Immature natural killer cell (primary cell): ENCODE results near the gene BEGAIN. TPM values are rescaled to one million over a fixed set of nuclear protein-coding genes. Genes with fewer than 3 reads are reported as not detected.

Experiments
- DNase-seq, 3 donors: peaks; one replicate each; pipeline ENCODE4 v3.0.0; 2022; ENCODE audit warnings: mixed read lengths in 1 of 3
- H3K27ac Mint-ChIP-seq, 6 donors: one replicate each; pipeline ENCODE4 v1.8.0; 2020; ENCODE audit warnings: mixed read lengths in 6 of 6, mild to moderate bottlenecking in 5 of 6, inconsistent platforms in 4 of 6, moderate library complexity in 3 of 6
- H3K27me3 Mint-ChIP-seq, 3 donors: one replicate each; pipeline ENCODE4 v1.8.0; 2020 to 2021; ENCODE audit warnings: low read depth in 3 of 3, mild to moderate bottlenecking in 3 of 3, mixed read lengths in 3 of 3, moderate library complexity in 3 of 3, inconsistent platforms in 1 of 3
- H3K36me3 Mint-ChIP-seq, 3 donors: one replicate each; pipeline ENCODE4 v1.8.0; 2020; ENCODE audit warnings: mixed read lengths in 3 of 3, inconsistent platforms in 2 of 3, mild to moderate bottlenecking in 2 of 3
- H3K4me1 Mint-ChIP-seq, 2 donors: one replicate each; pipeline ENCODE4 v1.8.0; 2020; ENCODE audit warnings: inconsistent platforms in 2 of 2, mild to moderate bottlenecking in 2 of 2, mixed read lengths in 2 of 2, moderate library complexity in 1 of 2
- H3K4me3 Mint-ChIP-seq, 5 donors: one replicate each; pipeline ENCODE4 v1.8.0; 2020; ENCODE audit warnings: mild to moderate bottlenecking in 5 of 5, mixed read lengths in 5 of 5, inconsistent platforms in 3 of 5, moderate library complexity in 3 of 5
- H3K9me3 Mint-ChIP-seq, 6 donors: one replicate each; pipeline ENCODE4 v1.8.0; 2020; ENCODE audit warnings: mild to moderate bottlenecking in 6 of 6, mixed read lengths in 6 of 6, inconsistent platforms in 4 of 6, moderate library complexity in 3 of 6
- polyA plus RNA-seq, 3 donors: library from polyadenylated mRNA; unstranded; fragments of 300-500 nt; fragmentation: Illumina TruSeq; gene quantifications; one replicate each; pipeline ENCODE4 v1.2.3, GENCODE V29; 2021

Gene BEGAIN
- polyA plus RNA-seq, 3 donors from 2014 or later = not detected

GRCh38 chr14:100503251-100503650 lies 84.0 kb downstream of the BEGAIN start:
- Mint-ChIP-seq H3K9me3 (peaks cover 2 to 9% (median 3%) of the 10 kb centered on the region in 6 donors), H3K4me1 (no peaks in the 10 kb centered on the region), H3K27me3 (no peaks in the 10 kb centered on the region), H3K4me3 (no peak overlapping the region), H3K36me3 (peaks cover 5 to 9% (median 7%) of the 10 kb centered on the region in 3 donors), H3K27ac (no peak overlapping the region)
- no peak for DNase-seq

GRCh38 chr14:100502622-100503220 lies 84.5 kb downstream of the BEGAIN start:
- H3K4me1 Mint-ChIP-seq = no peaks in the 10 kb centered on the region
- no peaks in the 10 kb centered on the region for H3K27me3 Mint-ChIP-seq
- DNase-seq = no peak
- H3K4me3 Mint-ChIP-seq = no peak overlapping the region
- peaks cover 2 to 9% (median 3%) of the 10 kb centered on the region in 6 donors for H3K9me3 Mint-ChIP-seq
- H3K36me3 Mint-ChIP-seq = peaks cover 5 to 9% (median 7%) of the 10 kb centered on the region in 3 donors
- no peak overlapping the region for H3K27ac Mint-ChIP-seq

GRCh38 chr14:100500128-100500527 lies 87.1 kb downstream of the BEGAIN start:
- Mint-ChIP-seq H3K4me1 (no peaks in the 10 kb centered on the region), H3K4me3 (no peak overlapping the region), H3K27ac (no peak overlapping the region)

GRCh38 chr14:100498068-100498467 lies 89.1 kb downstream of the BEGAIN start:
- Mint-ChIP-seq H3K27me3 (no peaks in the 10 kb centered on the region), H3K36me3 (peaks cover 0 to 5% (median 0%) of the 10 kb centered on the region in 3 donors), H3K27ac (no peak overlapping the region), H3K4me1 (no peaks in the 10 kb centered on the region), H3K9me3 (no peaks in the 10 kb centered on the region), H3K4me3 (no peak overlapping the region)
- no peak for DNase-seq

More at GRCh38 chr14:100500128-100500527, 87.1 kb downstream of the BEGAIN start:
- Mint-ChIP-seq H3K9me3 (peaks cover 0 to 4% (median 2%) of the 10 kb centered on the region in 6 donors), H3K36me3 (peaks cover 7 to 11% (median 8%) of the 10 kb centered on the region in 3 donors), H3K27me3 (no peaks in the 10 kb centered on the region)
- DNase-seq = no peak

GRCh38 chr14:100495917-100496316 lies 91.3 kb downstream of the BEGAIN start:
- H3K27ac Mint-ChIP-seq = no peak overlapping the region
- H3K36me3 Mint-ChIP-seq = peaks cover 0 to 5% (median 0%) of the 10 kb centered on the region in 3 donors
- DNase-seq = no peak
- H3K27me3 Mint-ChIP-seq = peaks cover 0 to 1% (median 0%) of the 10 kb centered on the region in 3 donors
- H3K4me3 Mint-ChIP-seq = no peak overlapping the region
- H3K9me3 Mint-ChIP-seq = no peaks in the 10 kb centered on the region
- no peaks in the 10 kb centered on the region for H3K4me1 Mint-ChIP-seq

- Mint-ChIP-seq H3K36me3 (peaks cover 0 to 5% (median 0%) of the 10 kb centered on the region in 3 donors), H3K9me3 (no peaks in the 10 kb centered on the region), H3K4me3 (no peak overlapping the region), H3K27me3 (peaks cover 0 to 1% (median 0%) of the 10 kb centered on the region in 3 donors), H3K4me1 (no peaks in the 10 kb centered on the region), H3K27ac (no peak overlapping the region)
- no peak for DNase-seq
These were observed 92.6 kb downstream of the BEGAIN start for GRCh38 chr14:100494645-100495044.

- no peak for DNase-seq
- Mint-ChIP-seq H3K4me3 (no peak overlapping the region), H3K9me3 (no peaks in the 10 kb centered on the region), H3K36me3 (peaks cover 6 to 14% (median 12%) of the 10 kb centered on the region in 3 donors), H3K27me3 (peaks cover 0 to 2% (median 1%) of the 10 kb centered on the region in 3 donors), H3K4me1 (peaks cover 7 to 12% of the 10 kb centered on the region in 2 donors), H3K27ac (no peak overlapping the region)
These were observed 97.0 kb downstream of the BEGAIN start for GRCh38 chr14:100490252-100490651.

GRCh38 chr14:100488057-100488456 lies 99.2 kb downstream of the BEGAIN start:
- no peak for DNase-seq
- peaks cover 18 to 23% (median 23%) of the 10 kb centered on the region in 3 donors for H3K36me3 Mint-ChIP-seq
- H3K9me3 Mint-ChIP-seq = no peaks in the 10 kb centered on the region
- no peak overlapping the region for H3K27ac Mint-ChIP-seq
- H3K4me3 Mint-ChIP-seq = no peak overlapping the region
- peaks cover 0 to 2% (median 1%) of the 10 kb centered on the region in 3 donors for H3K27me3 Mint-ChIP-seq
- H3K4me1 Mint-ChIP-seq = peaks cover 7 to 12% of the 10 kb centered on the region in 2 donors

- peaks cover 18 to 23% (median 23%) of the 10 kb centered on the region in 3 donors for H3K36me3 Mint-ChIP-seq
- H3K4me3 Mint-ChIP-seq = no peak overlapping the region
- no peak for DNase-seq
- H3K4me1 Mint-ChIP-seq = peaks cover 7 to 12% of the 10 kb centered on the region in 2 donors
- no peaks in the 10 kb centered on the region for H3K9me3 Mint-ChIP-seq
- peaks cover 0 to 2% (median 1%) of the 10 kb centered on the region in 3 donors for H3K27me3 Mint-ChIP-seq
- H3K27ac Mint-ChIP-seq = no peak overlapping the region
These were observed 99.9 kb downstream of the BEGAIN start for GRCh38 chr14:100487304-100487703.

Other genes starting within 250 kb of the BEGAIN start
- 10 to 100 TPM in 2 of 3 donors, 1 to 10 TPM in 1; 8.1 to 13.8 (median 12.1) TPM for gene WDR25, start 210.9 kb downstream of the BEGAIN start, polyA plus RNA-seq
- not detected for gene DLK1, start 139.5 kb upstream of the BEGAIN start, polyA plus RNA-seq
- gene MEG3, start 238.7 kb upstream of the BEGAIN start, polyA plus RNA-seq = not detected